ENCODE measurements around the gene ADSS1. TPM values are rescaled to one million over a fixed set of nuclear protein-coding genes. Genes with fewer than 3 reads are reported as not detected.

Gene ADSS1
- total RNA-seq, 3 donors from 2014 or later: 6.9 to 13.0 (median 7.3) TPM

DNA sequence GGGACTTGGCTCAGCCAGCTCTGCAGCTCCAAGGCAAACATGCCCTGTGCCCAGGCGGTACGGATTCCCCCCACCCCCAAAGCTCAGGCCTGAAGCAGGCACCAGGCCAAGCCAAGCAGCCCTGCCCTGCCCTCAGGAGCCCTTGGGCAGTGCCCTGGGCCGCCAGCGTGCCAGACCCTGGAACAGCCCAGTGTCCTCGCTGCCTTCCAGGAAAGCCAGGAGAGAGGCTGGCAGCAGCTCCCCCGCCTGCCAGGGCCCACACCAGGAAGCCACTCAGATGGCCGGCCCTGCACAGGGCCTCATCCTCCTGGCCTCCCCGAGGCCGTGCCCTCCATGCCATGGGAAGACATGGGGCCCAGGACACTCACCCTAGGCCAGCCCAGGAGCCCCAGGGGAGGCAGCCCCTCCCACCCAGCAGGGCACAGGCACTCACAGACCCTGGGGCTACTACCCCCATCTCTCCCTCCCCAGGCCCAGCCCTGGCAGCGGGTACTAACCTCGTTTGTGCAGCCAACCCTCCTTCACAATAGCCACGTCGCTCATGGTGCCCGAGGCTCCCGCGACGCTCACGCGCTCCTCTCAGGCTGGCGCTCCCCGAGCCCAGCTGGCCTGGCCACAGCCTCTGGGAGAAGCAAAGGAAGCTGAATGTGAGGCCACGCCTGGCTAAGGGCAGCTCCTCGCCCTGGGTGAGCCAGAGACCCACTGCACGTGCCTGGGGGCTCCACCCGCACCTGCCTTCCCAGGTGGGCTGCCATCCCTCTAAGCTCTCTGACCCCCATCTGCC is 68.3 kb downstream of the ADSS1 start:
- DNase-seq (ENCODE audit: low spot score in 2 of 2): no peak
- TF ChIP-seq POLR2AphosphoS5 (IDR thresholded peaks at IDR 0.05) (no peak), POLR2A (IDR thresholded peaks at IDR 0.05) (no peak)
- TF ChIP-seq, protein P1, sequence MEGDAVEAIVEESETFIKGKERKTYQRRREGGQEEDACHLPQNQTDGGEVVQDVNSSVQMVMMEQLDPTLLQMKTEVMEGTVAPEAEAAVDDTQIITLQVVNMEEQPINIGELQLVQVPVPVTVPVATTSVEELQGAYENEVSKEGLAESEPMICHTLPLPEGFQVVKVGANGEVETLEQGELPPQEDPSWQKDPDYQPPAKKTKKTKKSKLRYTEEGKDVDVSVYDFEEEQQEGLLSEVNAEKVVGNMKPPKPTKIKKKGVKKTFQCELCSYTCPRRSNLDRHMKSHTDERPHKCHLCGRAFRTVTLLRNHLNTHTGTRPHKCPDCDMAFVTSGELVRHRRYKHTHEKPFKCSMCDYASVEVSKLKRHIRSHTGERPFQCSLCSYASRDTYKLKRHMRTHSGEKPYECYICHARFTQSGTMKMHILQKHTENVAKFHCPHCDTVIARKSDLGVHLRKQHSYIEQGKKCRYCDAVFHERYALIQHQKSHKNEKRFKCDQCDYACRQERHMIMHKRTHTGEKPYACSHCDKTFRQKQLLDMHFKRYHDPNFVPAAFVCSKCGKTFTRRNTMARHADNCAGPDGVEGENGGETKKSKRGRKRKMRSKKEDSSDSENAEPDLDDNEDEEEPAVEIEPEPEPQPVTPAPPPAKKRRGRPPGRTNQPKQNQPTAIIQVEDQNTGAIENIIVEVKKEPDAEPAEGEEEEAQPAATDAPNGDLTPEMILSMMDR (IDR thresholded peaks at IDR 0.05): no peak
- H3K4me1 ChIP-seq: peaks cover 23 to 42% of the 10 kb centered on the region in 2 donors
- H3K36me3 ChIP-seq: no peaks in the 10 kb centered on the region
- intact Hi-C loops (cut with DNase I; ENCODE audit: low total_unique reads): no loop called here
- H3K4me3 ChIP-seq: peak overlapping the region in 1 of 3 donors; percentile 89
- peak overlapping the region; percentile 54 to 77 for H3K27ac ChIP-seq
- H3K27me3 ChIP-seq: no peaks in the 10 kb centered on the region
- no peaks in the 10 kb centered on the region for H3K9me3 ChIP-seq

DNA sequence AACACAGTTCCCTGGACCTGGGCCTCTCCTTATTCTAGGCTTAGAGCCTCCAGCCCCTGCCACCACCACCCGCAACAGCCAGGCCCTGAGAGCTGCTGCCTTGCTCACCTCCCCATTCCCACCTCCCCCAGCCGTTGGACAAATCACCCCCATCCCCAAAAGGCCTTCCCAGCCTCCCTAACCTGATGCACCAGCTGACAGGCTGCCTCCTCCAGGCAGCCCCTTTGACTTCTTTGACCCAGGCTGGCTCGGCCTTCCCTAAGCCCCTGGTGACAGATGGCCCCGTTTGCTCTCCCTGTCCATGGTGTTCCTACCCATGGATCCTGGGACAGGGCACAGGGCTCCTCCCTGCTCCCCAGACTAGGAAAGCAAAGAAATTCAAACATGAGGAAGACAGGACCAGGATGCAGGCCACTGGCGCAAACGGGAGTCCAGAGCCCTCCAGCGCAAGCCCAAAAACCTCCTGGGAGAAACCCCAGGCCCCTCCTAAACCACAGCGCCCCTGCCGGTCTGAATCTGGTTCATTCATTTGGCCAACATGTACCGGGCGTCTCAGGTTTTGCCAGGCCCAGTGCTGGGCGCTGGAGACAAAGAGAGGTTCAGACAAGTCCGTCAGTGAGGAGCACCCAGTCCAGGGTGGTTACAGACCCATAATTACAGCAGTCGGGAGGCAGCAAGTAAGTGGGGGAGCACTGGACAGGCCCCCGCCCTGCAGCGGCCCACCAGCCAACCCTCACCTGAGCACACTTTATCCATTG is 69.1 kb downstream of the ADSS1 start:
- Histone ChIP-seq H3K4me1 (peaks cover 18 to 35% of the 10 kb centered on the region in 2 donors), H3K36me3 (no peaks in the 10 kb centered on the region), H3K4me3 (peak overlapping the region in 2 of 3 donors; percentile 79 to 89), H3K27me3 (no peaks in the 10 kb centered on the region), H3K27ac (peak overlapping the region; percentile 54 to 77), H3K9me3 (no peaks in the 10 kb centered on the region)
- intact Hi-C loops (cut with DNase I; ENCODE audit: low total_unique reads): no loop called here
- TF ChIP-seq POLR2AphosphoS5 (IDR thresholded peaks at IDR 0.05): no peak
- TF ChIP-seq, protein P1 (IDR thresholded peaks at IDR 0.05): no peak
- TF ChIP-seq POLR2A (IDR thresholded peaks at IDR 0.05): no peak
- no peak for DNase-seq (ENCODE audit: low spot score in 2 of 2)

DNA sequence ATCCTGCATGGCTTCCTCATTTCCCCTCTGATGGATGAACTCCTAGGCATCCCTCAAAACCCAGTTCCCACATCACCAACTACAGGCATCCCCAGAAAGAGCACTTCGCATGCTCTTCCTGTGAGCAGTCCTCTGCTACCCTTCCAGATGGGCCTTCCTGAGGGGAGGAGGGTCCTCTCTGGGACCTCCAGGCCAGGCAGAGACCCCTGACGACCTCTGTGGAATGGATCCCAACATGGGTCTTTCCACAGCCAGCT is 69.6 kb downstream of the ADSS1 start:
- H3K4me3 ChIP-seq: peak overlapping the region in 2 of 3 donors; percentile 79 to 89
- peak overlapping the region in 1 of 2 donors; percentile 98 for H3K27ac ChIP-seq
- H3K4me1 ChIP-seq: peaks cover 16 to 30% of the 10 kb centered on the region in 2 donors

DNA sequence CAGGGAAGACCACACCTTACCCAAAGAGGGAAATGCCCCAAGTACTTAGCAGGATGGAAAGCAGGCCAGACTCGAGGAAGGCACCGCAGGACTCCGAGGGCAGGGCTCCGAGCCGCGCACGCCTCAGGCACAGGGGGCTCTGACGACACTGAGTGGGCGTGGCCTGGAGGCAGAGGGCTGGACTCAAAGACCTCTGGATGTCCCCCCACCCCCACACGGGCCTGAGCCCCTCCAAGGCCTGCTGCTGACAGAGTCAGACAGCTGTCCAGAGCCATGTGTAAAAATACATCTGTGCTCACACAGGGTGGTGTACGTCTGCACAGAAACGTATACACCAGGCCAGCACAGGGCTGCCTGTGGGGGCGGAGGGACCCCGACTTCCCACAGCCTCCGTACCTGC is 70.1 kb downstream of the ADSS1 start:
- intact Hi-C loops (cut with DNase I; ENCODE audit: low total_unique reads): no loop called here
- no peak for TF ChIP-seq POLR2A (IDR thresholded peaks at IDR 0.05)
- TF ChIP-seq POLR2AphosphoS5 (IDR thresholded peaks at IDR 0.05): no peak
- TF ChIP-seq, protein P1 (IDR thresholded peaks at IDR 0.05): no peak
- Histone ChIP-seq H3K4me1 (peaks cover 12 to 30% of the 10 kb centered on the region in 2 donors), H3K4me3 (peak overlapping the region; percentile 76 to 89 (median 79)), H3K36me3 (no peaks in the 10 kb centered on the region), H3K27me3 (no peaks in the 10 kb centered on the region), H3K27ac (peak overlapping the region; percentile 78 to 98), H3K9me3 (no peaks in the 10 kb centered on the region)
- no peak for DNase-seq (ENCODE audit: low spot score in 2 of 2)

More for the DNA sequence above, 69.6 kb downstream of the ADSS1 start:
- Histone ChIP-seq H3K27me3 (no peaks in the 10 kb centered on the region), H3K9me3 (no peaks in the 10 kb centered on the region), H3K36me3 (no peaks in the 10 kb centered on the region)
- intact Hi-C loops (cut with DNase I; ENCODE audit: low total_unique reads): no loop called here
- no peak for DNase-seq (ENCODE audit: low spot score in 2 of 2)
- TF ChIP-seq POLR2AphosphoS5 (IDR thresholded peaks at IDR 0.05): no peak
- no peak for TF ChIP-seq POLR2A (IDR thresholded peaks at IDR 0.05)
- TF ChIP-seq, protein P1 (IDR thresholded peaks at IDR 0.05): no peak

DNA sequence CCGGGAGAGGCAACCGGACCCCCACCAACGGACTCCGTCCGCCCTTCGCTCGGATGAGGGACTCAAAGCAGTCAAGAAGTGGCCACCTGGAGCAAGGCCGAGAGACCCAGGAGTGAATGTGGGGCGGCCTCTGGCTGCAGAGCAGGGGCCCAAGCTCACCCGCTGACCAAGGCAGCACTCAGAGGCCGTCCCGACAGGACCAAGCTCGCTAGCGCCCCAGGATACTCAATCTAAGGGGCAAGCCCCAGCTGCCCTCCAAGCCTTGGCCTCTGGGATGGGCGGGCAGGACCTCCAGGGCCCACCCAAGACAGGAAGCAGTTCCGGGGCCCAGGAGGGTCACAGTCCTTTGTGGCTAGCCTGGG is 70.6 kb downstream of the ADSS1 start:
- H3K4me1 ChIP-seq: peaks cover 10 to 30% of the 10 kb centered on the region in 2 donors
- intact Hi-C loops (cut with DNase I; ENCODE audit: low total_unique reads): no loop called here
- no peaks in the 10 kb centered on the region for H3K36me3 ChIP-seq
- no peak for DNase-seq (ENCODE audit: low spot score in 2 of 2)
- peak overlapping the region; percentile 76 to 89 (median 79) for H3K4me3 ChIP-seq
- TF ChIP-seq, protein P1 (IDR thresholded peaks at IDR 0.05): no peak
- TF ChIP-seq POLR2AphosphoS5 (IDR thresholded peaks at IDR 0.05) (no peak), POLR2A (IDR thresholded peaks at IDR 0.05) (no peak)
- H3K9me3 ChIP-seq: no peaks in the 10 kb centered on the region
- H3K27ac ChIP-seq: peak overlapping the region; percentile 78 to 98
- no peaks in the 10 kb centered on the region for H3K27me3 ChIP-seq
